Small intestine (tissue), 7 donors: ENCODE data around the gene PKD2. TPM values are rescaled to one million over a fixed set of nuclear protein-coding genes. Genes with fewer than 3 reads are reported as not detected.

Experiments
- DNase-seq, 2 donors: peaks; one replicate each; pipeline versions ENCODE4 v3.0.0 to v3.0.0-alpha.2; 2013
- FAIRE-seq: peaks from 2 replicates; lab custom pipeline; 2012; peaks lifted over from hg19 to GRCh38; lab: Jason Lieb, UNC
- H3K27ac ChIP-seq, 3 donors: one replicate each; pipeline ENCODE4 v1.5.1; 2013; ENCODE audit warnings: low read length in 2 of 3, mild to moderate bottlenecking in 2 of 3, control low read depth in 1 of 3, inconsistent platforms in 1 of 3, low read depth in 1 of 3, moderate library complexity in 1 of 3
- H3K27me3 ChIP-seq, 3 donors: one replicate each; pipeline ENCODE4 v1.6.1; 2013; ENCODE audit warnings: low read length in 3 of 3, inconsistent platforms in 1 of 3; ENCODE audit not compliant: control insufficient read depth in 3 of 3, insufficient read depth in 3 of 3
- H3K36me3 ChIP-seq, 3 donors: one replicate each; pipeline ENCODE4 v1.6.1; 2013; ENCODE audit warnings: low read length in 3 of 3, inconsistent platforms in 1 of 3, low read depth in 1 of 3, mild to moderate bottlenecking in 1 of 3, moderate library complexity in 1 of 3; ENCODE audit not compliant: control insufficient read depth in 3 of 3, insufficient read depth in 2 of 3
- H3K4me1 ChIP-seq, 3 donors: one replicate each; pipeline ENCODE4 v1.6.1; 2013; ENCODE audit warnings: low read length in 2 of 3, inconsistent platforms in 1 of 3, low read depth in 1 of 3, mild to moderate bottlenecking in 1 of 3, moderate library complexity in 1 of 3; ENCODE audit not compliant: control insufficient read depth in 3 of 3, insufficient read depth in 2 of 3
- H3K4me3 ChIP-seq, 3 donors: one replicate each; pipeline ENCODE4 v1.5.1; 2013; ENCODE audit warnings: low read length in 3 of 3, control low read depth in 1 of 3, inconsistent platforms in 1 of 3, low read depth in 1 of 3, mild to moderate bottlenecking in 1 of 3, moderate library complexity in 1 of 3
- H3K9me3 ChIP-seq, 2 donors: one replicate each; pipeline ENCODE4 v1.6.1; 2013; ENCODE audit warnings: low read depth in 1 of 2, low read length in 1 of 2; ENCODE audit not compliant: control insufficient read depth in 2 of 2, insufficient read depth in 1 of 2
- WGBS, 3 donors: extraction: QIAGEN DNeasy Blood & Tissue Kit; methylation state at CpG; one replicate each; pipeline ENCODE4 v1.1.7; 2013; 5-methylcytosine and 5-hydroxymethylcytosine counted together
- polyA plus RNA-seq, 4 donors: library from polyadenylated mRNA; stranded (reverse) in 3 of 4; unstranded in 1 of 4; fragments of 200-250 nt in 3 of 4; fragments of 120-200 nt in 1 of 4; gene quantifications; one replicate each; pipeline versions ENCODE4 v1.2.1 to v1.2.3, GENCODE V29; 2013
- donor health status: healthy with polysubstance abuse.
- donor health status: control.
- donor health status: control.
- donor health status: Bipolar disorder and iron deficiency.
- donor health status: healthy.

PKD2 gene
- polyA plus RNA-seq, 4 donors = 2.4 to 21.7 (median 5.1) TPM

- H3K36me3 ChIP-seq = peaks cover 0 to 15% (median 0%) of the 10 kb centered on the region in 3 donors
- FAIRE-seq (peak; percentile 15), DNase-seq (peak; percentile 78 to 84)
- no peaks in the 10 kb centered on the region for H3K9me3 ChIP-seq
- H3K4me1 ChIP-seq = no peaks in the 10 kb centered on the region
- H3K27ac ChIP-seq = no peak overlapping the region
- no peaks in the 10 kb centered on the region for H3K27me3 ChIP-seq
- H3K4me3 ChIP-seq = no peak overlapping the region
Measured at GRCh38 chr4:88033309-88033708, 25.9 kb downstream of the PKD2 start.

GRCh38 chr4:88035292-88035691, 27.9 kb downstream of the PKD2 start:
- Histone ChIP-seq H3K9me3 (no peaks in the 10 kb centered on the region), H3K4me1 (no peaks in the 10 kb centered on the region), H3K36me3 (peaks cover 3 to 18% (median 5%) of the 10 kb centered on the region in 3 donors), H3K27me3 (no peaks in the 10 kb centered on the region), H3K27ac (no peak overlapping the region), H3K4me3 (no peak overlapping the region)
- 60 to 86% (median 61%) methylated on average over 2 of the region's 2 CpGs for WGBS, 3 donors
- DNase-seq = no peak
- FAIRE-seq = no peak

GRCh38 chr4:88037447-88037846, 30.0 kb downstream of the PKD2 start:
- 83 to 87% (median 84%) methylated on average over 1 of the region's 1 CpG for WGBS, 3 donors
- no peak for DNase-seq
- no peak for FAIRE-seq
- H3K27ac ChIP-seq = no peak overlapping the region
- no peaks in the 10 kb centered on the region for H3K27me3 ChIP-seq
- peaks cover 3 to 18% (median 5%) of the 10 kb centered on the region in 3 donors for H3K36me3 ChIP-seq
- no peaks in the 10 kb centered on the region for H3K9me3 ChIP-seq
- H3K4me1 ChIP-seq = peaks cover 0 to 13% (median 0%) of the 10 kb centered on the region in 3 donors
- H3K4me3 ChIP-seq = no peak overlapping the region

- peaks cover 3 to 19% (median 5%) of the 10 kb centered on the region in 3 donors for H3K36me3 ChIP-seq
- DNase-seq = no peak
- no peak overlapping the region for H3K4me3 ChIP-seq
- no peak overlapping the region for H3K27ac ChIP-seq
- H3K27me3 ChIP-seq = no peaks in the 10 kb centered on the region
- FAIRE-seq = no peak
- no peaks in the 10 kb centered on the region for H3K9me3 ChIP-seq
- 88 to 93% (median 92%) methylated on average over 4 of the region's 4 CpGs for WGBS, 3 donors
- H3K4me1 ChIP-seq = peaks cover 0 to 13% (median 0%) of the 10 kb centered on the region in 3 donors
Measured at GRCh38 chr4:88037936-88038335, 30.5 kb downstream of the PKD2 start.

- 70 to 82% (median 81%) methylated on average over 3 of the region's 3 CpGs for WGBS, 3 donors
- Histone ChIP-seq H3K4me3 (no peak overlapping the region), H3K36me3 (peaks cover 3 to 24% (median 5%) of the 10 kb centered on the region in 3 donors), H3K4me1 (peaks cover 0 to 13% (median 0%) of the 10 kb centered on the region in 3 donors), H3K9me3 (no peaks in the 10 kb centered on the region), H3K27me3 (no peaks in the 10 kb centered on the region), H3K27ac (no peak overlapping the region)
- DNase-seq (no peak), FAIRE-seq (no peak)
Measured at GRCh38 chr4:88040707-88041106, 33.3 kb downstream of the PKD2 start.

- Histone ChIP-seq H3K4me3 (no peak overlapping the region), H3K36me3 (peaks cover 3 to 27% (median 5%) of the 10 kb centered on the region in 3 donors), H3K9me3 (no peaks in the 10 kb centered on the region), H3K27ac (no peak overlapping the region), H3K27me3 (no peaks in the 10 kb centered on the region), H3K4me1 (peaks cover 0 to 13% (median 0%) of the 10 kb centered on the region in 3 donors)
- peak; percentile 75 to 79 for DNase-seq
- WGBS, 3 donors = 17 to 51% (median 30%) methylated on average over 2 of the region's 2 CpGs
- FAIRE-seq = no peak
Measured at GRCh38 chr4:88041626-88042025, 34.2 kb downstream of the PKD2 start.

- 73 to 88% (median 74%) methylated on average over 1 of the region's 1 CpG for WGBS, 3 donors
- DNase-seq (no peak), FAIRE-seq (no peak)
- Histone ChIP-seq H3K4me1 (peaks cover 0 to 13% (median 0%) of the 10 kb centered on the region in 3 donors), H3K27ac (no peak overlapping the region), H3K27me3 (no peaks in the 10 kb centered on the region), H3K4me3 (no peak overlapping the region), H3K9me3 (no peaks in the 10 kb centered on the region), H3K36me3 (peaks cover 3 to 26% (median 10%) of the 10 kb centered on the region in 3 donors)
Measured at GRCh38 chr4:88043001-88043400, 35.6 kb downstream of the PKD2 start.

- no peaks in the 10 kb centered on the region for H3K27me3 ChIP-seq
- H3K4me3 ChIP-seq = no peak overlapping the region
- peaks cover 3 to 23% (median 10%) of the 10 kb centered on the region in 3 donors for H3K36me3 ChIP-seq
- peaks cover 0 to 13% (median 0%) of the 10 kb centered on the region in 3 donors for H3K4me1 ChIP-seq
- DNase-seq = no peak
- FAIRE-seq = no peak
- 91 to 94% (median 92%) methylated on average over 8 of the region's 8 CpGs for WGBS, 3 donors
- H3K27ac ChIP-seq = no peak overlapping the region
- H3K9me3 ChIP-seq = no peaks in the 10 kb centered on the region
Measured at GRCh38 chr4:88043586-88044340, 36.3 kb downstream of the PKD2 start.
